HUES64 (cell line): Measurements from ENCODE around the gene PFN3.

Experiments
- H3K27ac ChIP-seq: 2 replicates; pipeline ENCODE4 v1.7.0; 2013; ENCODE audit warnings: low read depth, low read length, inconsistent platforms
- H3K27me3 ChIP-seq: 2 replicates; pipeline ENCODE4 v1.6.1; 2013; ENCODE audit warnings: mild to moderate bottlenecking, low read length; ENCODE audit not compliant: insufficient read depth
- H3K36me3 ChIP-seq: 2 replicates; pipeline ENCODE4 v1.6.1; 2013; ENCODE audit warnings: mild to moderate bottlenecking, low read length; ENCODE audit not compliant: insufficient read depth
- H3K4me1 ChIP-seq: 2 replicates; pipeline ENCODE4 v1.6.1; 2013; ENCODE audit warnings: mild to moderate bottlenecking, low read length, moderate library complexity; ENCODE audit not compliant: insufficient read depth
- H3K4me3 ChIP-seq: 2 replicates; pipeline ENCODE4 v1.5.1; 2013; ENCODE audit warnings: mild to moderate bottlenecking, low read length, moderate library complexity
- H3K9ac ChIP-seq: 2 replicates; pipeline ENCODE4 v1.6.1; 2013; ENCODE audit warnings: mild to moderate bottlenecking, low read depth, low read length
- H3K9me3 ChIP-seq: 2 replicates; pipeline ENCODE4 v1.6.1; 2013; ENCODE audit warnings: low read depth, low read length; ENCODE audit not compliant: insufficient read depth
- WGBS: fragments of 150-250, 120-280 bp; methylation state at CpG from one replicate; pipeline ENCODE4 v1.1.7; 2013; ENCODE audit warnings: missing lambda C conversion rate; 5-methylcytosine and 5-hydroxymethylcytosine counted together

PFN3 gene

GRCh38 chr5:177434942-177435738, 34.7 kb upstream of the PFN3 start:
- WGBS, result 97% methylated on average over 20 of the region's 20 CpGs
- no peaks in the 10 kb centered on the region for H3K9me3 ChIP-seq
- H3K36me3 ChIP-seq, result peaks cover 66% of the 10 kb centered on the region
- no peak overlapping the region for H3K4me3 ChIP-seq
- no peak overlapping the region for H3K27ac ChIP-seq
- H3K4me1 ChIP-seq, result no peaks in the 10 kb centered on the region; the same call in 1 of the 2 replicates
- no peak overlapping the region for H3K9ac ChIP-seq
- no peaks in the 10 kb centered on the region for H3K27me3 ChIP-seq

DNA sequence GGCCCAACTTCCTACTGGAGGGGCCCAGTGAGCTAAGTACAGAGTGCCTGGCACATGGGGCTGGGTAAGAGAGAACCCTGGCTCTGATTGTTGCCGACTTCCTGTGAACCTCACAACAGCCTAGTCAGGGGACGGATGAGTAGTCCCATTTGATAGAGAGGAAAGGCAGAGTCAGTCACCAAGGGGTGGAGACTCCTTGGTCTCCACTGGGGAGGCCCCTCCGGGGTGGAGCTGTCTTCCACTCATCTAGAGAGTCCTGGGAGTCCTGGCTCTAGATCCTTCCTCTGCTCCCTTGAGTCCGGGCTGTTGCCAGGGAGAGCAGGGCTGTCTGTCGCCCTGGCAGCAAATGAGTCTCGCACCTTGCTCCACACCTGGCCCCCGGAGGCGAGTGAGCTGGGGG, 34.0 kb upstream of the PFN3 start:
- no peaks in the 10 kb centered on the region; the same call in 1 of the 2 replicates for H3K4me1 ChIP-seq
- peaks cover 66% of the 10 kb centered on the region for H3K36me3 ChIP-seq
- no peak overlapping the region for H3K4me3 ChIP-seq
- 93% methylated on average over 8 of the region's 8 CpGs for WGBS
- no peaks in the 10 kb centered on the region for H3K27me3 ChIP-seq
- no peak overlapping the region for H3K9ac ChIP-seq
- H3K27ac ChIP-seq, result no peak overlapping the region
- H3K9me3 ChIP-seq, result no peaks in the 10 kb centered on the region

DNA sequence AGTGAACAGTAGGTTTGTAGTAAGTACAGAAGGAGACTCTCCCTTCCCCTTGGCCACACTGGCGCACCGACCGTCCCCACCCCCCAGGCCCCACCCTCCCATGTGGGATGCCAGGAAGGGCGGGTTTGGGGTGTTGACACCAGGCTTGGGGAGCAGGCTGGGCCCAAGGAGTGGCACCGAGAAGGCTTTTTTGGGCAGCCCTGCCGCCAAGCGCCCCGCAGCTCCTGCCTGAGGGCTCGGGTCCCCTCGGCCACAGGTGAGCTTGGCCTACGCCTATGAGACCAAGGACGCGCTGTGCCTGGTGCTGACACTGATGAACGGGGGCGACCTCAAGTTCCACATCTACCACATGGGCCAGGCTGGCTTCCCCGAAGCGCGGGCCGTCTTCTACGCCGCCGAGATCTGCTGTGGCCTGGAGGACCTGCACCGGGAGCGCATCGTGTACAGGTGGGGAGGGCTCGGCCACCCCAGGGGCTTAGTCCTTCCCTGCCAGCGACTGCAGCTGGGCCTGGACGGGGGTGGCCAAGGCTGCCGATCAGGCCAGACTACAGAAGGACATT, 33.3 kb upstream of the PFN3 start:
- WGBS, result 95% methylated on average over 29 of the region's 29 CpGs
- Histone ChIP-seq H3K4me3 (no peak overlapping the region), H3K27me3 (no peaks in the 10 kb centered on the region), H3K9me3 (no peaks in the 10 kb centered on the region), H3K36me3 (peaks cover 63% of the 10 kb centered on the region), H3K9ac (no peak overlapping the region), H3K4me1 (no peaks in the 10 kb centered on the region; the same call in 1 of the 2 replicates), H3K27ac (no peak overlapping the region)

DNA sequence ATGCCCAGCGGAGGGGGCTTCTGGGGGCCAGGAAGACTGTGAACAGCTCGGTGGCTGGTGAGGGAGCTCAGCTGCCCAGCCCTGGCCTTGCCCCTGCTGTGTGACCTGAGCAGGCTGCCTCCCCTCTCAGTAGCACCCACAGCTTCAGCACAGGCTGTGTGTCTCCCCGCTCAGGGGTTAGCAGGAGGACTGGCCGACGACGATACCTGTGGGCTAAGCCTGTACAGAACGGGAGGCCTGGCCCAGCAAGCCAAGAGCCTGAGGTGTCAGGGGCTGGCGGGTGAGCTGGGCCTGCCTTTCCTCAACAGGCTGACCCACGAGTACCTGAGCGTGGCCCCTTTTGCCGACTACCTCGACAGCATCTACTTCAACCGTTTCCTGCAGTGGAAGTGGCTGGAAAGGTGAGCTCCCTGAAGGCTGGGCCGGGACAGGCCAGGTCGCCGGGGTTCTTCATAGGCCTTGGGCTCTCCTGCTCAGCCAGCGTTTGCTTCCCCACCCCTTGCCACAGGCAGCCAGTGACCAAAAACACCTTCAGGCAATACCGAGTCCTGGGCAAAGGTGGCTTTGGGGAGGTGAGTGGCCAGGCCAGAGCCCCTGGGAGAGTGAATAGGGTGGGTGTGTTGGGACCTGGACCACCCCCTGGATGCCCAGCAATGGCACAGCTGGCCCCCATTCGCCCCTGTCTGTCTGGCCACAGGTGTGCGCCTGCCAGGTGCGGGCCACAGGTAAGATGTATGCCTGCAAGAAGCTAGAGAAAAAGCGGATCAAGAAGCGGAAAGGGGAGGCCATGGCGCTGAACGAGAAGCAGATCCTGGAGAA, 32.6 kb upstream of the PFN3 start:
- Histone ChIP-seq H3K27me3 (no peaks in the 10 kb centered on the region), H3K4me1 (peaks cover under 1% of the 10 kb centered on the region; the same call in 1 of the 2 replicates), H3K9ac (no peak overlapping the region), H3K27ac (no peak overlapping the region), H3K9me3 (no peaks in the 10 kb centered on the region), H3K4me3 (no peak overlapping the region), H3K36me3 (peaks cover 57% of the 10 kb centered on the region)
- WGBS, result 92% methylated on average over 25 of the region's 25 CpGs

- 95% methylated on average over 18 of the region's 18 CpGs for WGBS
- Histone ChIP-seq H3K36me3 (peaks cover 51% of the 10 kb centered on the region), H3K9ac (no peak overlapping the region), H3K27ac (no peak overlapping the region), H3K4me1 (peaks cover 9% of the 10 kb centered on the region), H3K4me3 (no peak overlapping the region), H3K9me3 (no peaks in the 10 kb centered on the region), H3K27me3 (no peaks in the 10 kb centered on the region)
Measured at GRCh38 chr5:177432143-177432838, 31.8 kb upstream of the PFN3 start.

- Histone ChIP-seq H3K9me3 (no peaks in the 10 kb centered on the region), H3K4me3 (no peak overlapping the region), H3K9ac (no peak overlapping the region), H3K36me3 (peaks cover 49% of the 10 kb centered on the region), H3K27me3 (no peaks in the 10 kb centered on the region), H3K4me1 (peaks cover 11% of the 10 kb centered on the region), H3K27ac (no peak overlapping the region)
- 95% methylated on average over 29 of the region's 29 CpGs for WGBS
Measured at GRCh38 chr5:177431317-177432142, 31.1 kb upstream of the PFN3 start.

DNA sequence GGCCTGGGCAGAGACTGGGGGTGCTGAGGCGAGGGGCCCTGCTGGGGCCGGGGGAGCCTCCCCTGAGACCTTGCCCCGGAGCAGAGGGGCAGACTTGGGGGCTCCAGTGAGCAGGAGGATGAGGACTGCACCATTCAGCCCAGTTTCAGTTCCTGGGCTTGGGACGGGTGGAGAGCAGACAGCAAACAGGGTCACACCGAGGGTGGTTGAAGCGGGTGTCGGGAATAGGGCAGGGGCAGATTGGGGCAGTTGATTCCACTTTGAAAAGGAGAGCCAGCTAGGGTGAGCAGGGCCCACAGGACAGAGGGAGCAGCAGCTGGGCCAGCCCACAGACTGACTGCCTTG, 30.5 kb upstream of the PFN3 start:
- H3K4me3 ChIP-seq, result no peak overlapping the region
- peaks cover 11% of the 10 kb centered on the region for H3K4me1 ChIP-seq
- 91% methylated on average over 7 of the region's 7 CpGs for WGBS
- H3K27ac ChIP-seq, result no peak overlapping the region
- H3K36me3 ChIP-seq, result peaks cover 46% of the 10 kb centered on the region
- no peak overlapping the region for H3K9ac ChIP-seq
- H3K9me3 ChIP-seq, result no peaks in the 10 kb centered on the region
- no peaks in the 10 kb centered on the region for H3K27me3 ChIP-seq

GRCh38 chr5:177430140-177430951, 29.9 kb upstream of the PFN3 start:
- 93% methylated on average over 26 of the region's 26 CpGs for WGBS
- H3K36me3 ChIP-seq, result peaks cover 42% of the 10 kb centered on the region
- peaks cover 13% of the 10 kb centered on the region for H3K4me1 ChIP-seq
- H3K27ac ChIP-seq, result no peak overlapping the region
- no peak overlapping the region for H3K4me3 ChIP-seq
- H3K27me3 ChIP-seq, result no peaks in the 10 kb centered on the region
- no peak overlapping the region for H3K9ac ChIP-seq
- H3K9me3 ChIP-seq, result no peaks in the 10 kb centered on the region

DNA sequence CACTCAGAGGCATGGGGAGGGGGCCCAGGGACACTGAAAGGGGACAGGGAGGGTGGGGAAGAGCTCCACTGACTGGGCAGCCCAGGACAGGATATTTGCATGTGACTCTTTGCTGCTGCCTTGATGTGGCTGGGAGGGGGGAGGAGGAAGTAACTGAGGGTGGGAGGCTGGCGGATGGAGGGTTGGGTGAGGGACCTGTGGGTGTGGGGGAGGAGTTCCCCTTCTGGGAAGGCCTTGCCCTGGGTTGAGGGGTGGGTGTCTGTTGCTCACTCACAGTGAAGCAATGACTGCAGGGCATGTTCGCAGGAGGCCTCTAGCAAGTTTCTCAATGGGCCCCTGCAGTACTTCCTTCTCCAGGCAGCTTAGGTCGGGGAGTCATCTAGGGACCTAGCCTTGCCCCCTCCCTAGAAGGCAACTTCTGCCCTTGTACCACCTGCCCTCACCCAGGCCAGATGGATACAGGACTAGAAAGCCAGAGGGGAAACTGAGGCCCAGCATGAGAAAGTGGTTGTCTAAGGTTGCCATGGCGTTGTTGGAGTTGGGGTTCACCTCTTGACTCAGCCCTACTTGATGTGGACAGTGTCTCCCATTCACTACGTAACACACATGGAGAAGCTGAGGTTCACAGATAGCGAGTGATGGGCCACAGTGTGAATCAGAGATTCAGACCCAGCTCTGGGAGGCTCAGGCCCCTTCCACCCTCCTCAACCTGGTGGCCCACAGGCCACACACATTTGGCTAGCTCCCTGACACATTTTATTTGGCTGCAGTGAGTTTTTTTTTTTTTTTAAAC, 29.0 kb upstream of the PFN3 start:
- Histone ChIP-seq H3K27ac (no peak overlapping the region), H3K4me3 (no peak overlapping the region), H3K9me3 (no peaks in the 10 kb centered on the region), H3K27me3 (no peaks in the 10 kb centered on the region), H3K4me1 (peaks cover 15% of the 10 kb centered on the region), H3K9ac (no peak overlapping the region), H3K36me3 (peaks cover 34% of the 10 kb centered on the region)
- 85% methylated on average over 6 of the region's 6 CpGs for WGBS
